GM10248 (cell line): ENCODE data around the gene MAMLD1.

Experiments
- CTCF ChIA-PET: fragments of 300-600 bp; sonication (Branson Sonifier 250); formaldehyde crosslinking; extraction: SDS; loops from one replicate; lab custom pipeline; 2021; ENCODE audit warnings: antibody characterized with exemption; lab: Yijun Ruan, JAX
- POLR2A ChIA-PET: fragments of 350-650 bp; sonication (Branson Sonifier 250); formaldehyde crosslinking; extraction: SDS; loops from one replicate; lab custom pipeline; 2020; ENCODE audit warnings: antibody characterized with exemption; lab: Yijun Ruan, JAX
- DNase-seq: peaks from one replicate; pipeline ENCODE4 v3.0.0; 2012; ENCODE audit errors: extremely low spot score
- CTCF ChIP-seq: IDR thresholded peaks from 2 replicates; pipeline ENCODE4 v1.5.1; 2012; ENCODE audit warnings: mild to moderate bottlenecking, low read depth; ENCODE audit errors: extremely low read depth, missing control alignments, control extremely low read depth

MAMLD1 gene

DNA sequence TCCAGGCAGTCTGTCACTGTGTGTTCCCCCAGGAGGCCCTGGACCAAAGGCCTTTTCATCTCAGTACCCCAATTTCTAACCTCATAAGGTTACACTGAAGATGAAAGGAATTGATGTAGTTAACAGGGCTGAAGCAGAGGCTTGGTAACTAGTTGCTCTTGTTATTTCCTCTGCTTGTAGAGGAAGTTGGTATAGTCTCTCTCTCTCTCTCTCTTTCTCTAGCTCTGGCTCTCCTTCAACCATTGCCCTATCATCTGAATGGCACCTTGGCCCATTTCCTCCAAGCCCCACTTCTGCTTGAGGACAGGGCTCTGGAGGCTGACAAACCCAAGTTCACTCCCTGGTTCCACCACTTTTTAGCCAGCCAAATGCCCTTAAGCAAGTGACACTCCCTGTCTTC, 96.1 kb downstream of the MAMLD1 start:
- no peak for DNase-seq
- ChIA-PET CTCF (no interaction called here), POLR2A (no interaction called here)
- TF ChIP-seq CTCF: no peak

DNA sequence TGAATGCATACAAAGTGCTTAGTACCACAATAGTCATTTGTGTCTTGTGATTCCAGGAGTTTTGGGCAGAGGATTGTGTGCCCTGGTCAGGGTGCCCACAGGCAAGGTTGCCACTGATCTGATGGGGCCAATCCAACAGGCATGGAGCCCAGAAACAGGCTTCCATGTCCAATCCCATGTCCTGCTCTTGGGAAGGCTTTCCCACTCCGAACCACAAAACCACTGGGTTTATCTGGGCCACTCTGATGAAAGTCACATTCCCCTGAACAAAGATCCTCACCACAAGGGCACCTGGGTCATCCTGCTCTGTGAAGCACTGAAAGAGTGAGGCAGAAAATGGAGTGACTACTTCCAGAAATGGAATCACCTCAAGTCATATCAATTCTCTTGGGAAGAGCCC, 96.9 kb downstream of the MAMLD1 start:
- no peak for TF ChIP-seq CTCF
- no peak for DNase-seq
- ChIA-PET CTCF (no interaction called here), POLR2A (no interaction called here)

GRCh38 chrX:150460781-150461180, 97.7 kb downstream of the MAMLD1 start:
- DNase-seq: no peak
- TF ChIP-seq CTCF: no peak
- ChIA-PET POLR2A (no interaction called here), CTCF (no interaction called here)

- TF ChIP-seq CTCF: no peak
- ChIA-PET CTCF (no interaction called here), POLR2A (no interaction called here)
- no peak for DNase-seq
These were observed 100.4 kb downstream of the MAMLD1 start for GRCh38 chrX:150463566-150463965.

GRCh38 chrX:150464001-150464400, 100.9 kb downstream of the MAMLD1 start:
- no peak for TF ChIP-seq CTCF
- ChIA-PET POLR2A (no interaction called here), CTCF (no interaction called here)
- DNase-seq: no peak

DNA sequence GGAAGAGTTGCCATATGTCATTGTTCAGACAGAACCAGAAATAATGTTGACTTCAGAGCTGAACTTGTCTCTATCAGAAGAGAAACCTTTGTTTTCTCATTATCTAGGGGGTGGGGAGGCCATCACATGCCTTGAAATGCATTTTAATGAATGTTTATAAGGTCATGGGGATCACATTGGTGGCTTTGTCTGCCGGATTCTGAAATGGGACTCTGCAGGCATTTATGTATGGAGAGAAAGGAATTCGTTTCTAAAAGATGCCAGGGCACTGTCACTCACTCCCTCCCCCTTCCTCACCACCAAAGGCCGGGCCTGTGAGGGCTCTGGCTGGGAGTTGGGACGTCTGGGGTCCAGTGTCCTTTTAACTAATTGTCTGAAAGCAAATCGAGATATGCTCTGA, 102.2 kb downstream of the MAMLD1 start:
- TF ChIP-seq CTCF: no peak
- no peak for DNase-seq
- POLR2A ChIA-PET: no interaction called here
- CTCF ChIA-PET: no interaction called here
